HEK293 (cell line): Measurements from ENCODE around the gene PSMA7.
A peak's percentile ranks its signal among the peaks of the same experiment; 100 is the strongest.

Source experiments
- AEBP2 ChIP-seq: fragments of 450-650 bp; formaldehyde crosslinking; IDR thresholded peaks from 2 replicates; pipeline ENCODE4 v1.5.1; 2016; ENCODE audit warnings: missing biosample characterization, missing genetic modification characterization, borderline replicate concordance
- GLI4 ChIP-seq: fragments of 450-650 bp; formaldehyde crosslinking; IDR thresholded peaks from 2 replicates; pipeline ENCODE4 v1.5.1; 2016; ENCODE audit warnings: missing biosample characterization, missing genetic modification characterization
- HOXD13 ChIP-seq: sonication (generic); formaldehyde crosslinking; IDR thresholded peaks from 2 replicates; pipeline ENCODE4 v1.8.0; 2022; ENCODE audit warnings: missing genetic modification reagents, borderline replicate concordance
- KLF17 ChIP-seq: fragments of 450-650 bp; formaldehyde crosslinking; IDR thresholded peaks from 2 replicates; pipeline ENCODE4 v1.5.1; 2016; ENCODE audit warnings: missing biosample characterization, missing genetic modification characterization
- KLF9 ChIP-seq: fragments of 450-650 bp; formaldehyde crosslinking; IDR thresholded peaks from 2 replicates; pipeline ENCODE4 v1.5.1; 2016; ENCODE audit warnings: missing biosample characterization, missing genetic modification characterization, low read depth
- MYNN ChIP-seq: fragments of 450-650 bp; formaldehyde crosslinking; IDR thresholded peaks from 2 replicates; pipeline ENCODE4 v1.5.1; 2016; ENCODE audit warnings: missing biosample characterization, missing genetic modification characterization, borderline replicate concordance
- TRIM28 ChIP-seq: IDR thresholded peaks from 2 replicates; pipeline ENCODE4 v1.6.1; 2011; ENCODE audit warnings: low read length, control low read depth, borderline replicate concordance
- ZBTB1 ChIP-seq: fragments of 450-650 bp; formaldehyde crosslinking; IDR thresholded peaks from 2 replicates; pipeline ENCODE4 v1.5.1; 2016; ENCODE audit warnings: missing biosample characterization, missing genetic modification characterization
- ZBTB26 ChIP-seq: fragments of 450-650 bp; formaldehyde crosslinking; optimal IDR thresholded peaks from 2 replicates; pipeline ENCODE3; 2016; ENCODE audit warnings: missing biosample characterization, mild to moderate bottlenecking, missing genetic modification characterization
- ZBTB44 ChIP-seq: fragments of 450-650 bp; IDR thresholded peaks from 2 replicates; pipeline ENCODE4 v1.5.1; 2018; ENCODE audit warnings: missing biosample characterization, mild to moderate bottlenecking, missing genetic modification characterization
- ZFHX2 ChIP-seq: fragments of 450-650 bp; formaldehyde crosslinking; conservative IDR thresholded peaks from 2 replicates; pipeline ENCODE4 v1.5.1; 2016; ENCODE audit warnings: missing biosample characterization, missing genetic modification characterization
- ZIC2 ChIP-seq: fragments of 450-650 bp; formaldehyde crosslinking; IDR thresholded peaks from 2 replicates; pipeline ENCODE4 v1.5.1; 2016; ENCODE audit warnings: missing biosample characterization, missing genetic modification characterization
- ZNF157 ChIP-seq: fragments of 450-650 bp; formaldehyde crosslinking; IDR thresholded peaks from 2 replicates; pipeline ENCODE4 v1.5.1; 2016; ENCODE audit warnings: missing biosample characterization, missing genetic modification characterization
- ZNF16 ChIP-seq: fragments of 450-650 bp; formaldehyde crosslinking; IDR thresholded peaks from 2 replicates; pipeline ENCODE4 v1.5.1; 2016; ENCODE audit warnings: low read depth, missing biosample characterization, missing genetic modification characterization
- ZNF214 ChIP-seq: fragments of 450-650 bp; formaldehyde crosslinking; IDR thresholded peaks from 2 replicates; pipeline ENCODE4 v1.5.1; 2017; ENCODE audit warnings: missing biosample characterization, mild to moderate bottlenecking, missing genetic modification characterization, borderline replicate concordance
- ZNF26 ChIP-seq: fragments of 450-650 bp; formaldehyde crosslinking; IDR thresholded peaks from 2 replicates; pipeline ENCODE4 v1.5.1; 2016; ENCODE audit warnings: missing biosample characterization, missing genetic modification characterization
- ZNF302 ChIP-seq: fragments of 450-650 bp; formaldehyde crosslinking; IDR thresholded peaks from 2 replicates; pipeline ENCODE4 v1.5.1; 2016; ENCODE audit warnings: missing biosample characterization, missing genetic modification characterization, low read depth
- ZNF501 ChIP-seq: fragments of 450-650 bp; formaldehyde crosslinking; IDR thresholded peaks from 2 replicates; pipeline ENCODE4 v1.5.1; 2016; ENCODE audit warnings: missing biosample characterization, missing genetic modification characterization
- ZNF518A ChIP-seq: fragments of 450-650 bp; formaldehyde crosslinking; conservative IDR thresholded peaks from 2 replicates; pipeline ENCODE4 v1.5.1; 2016; ENCODE audit warnings: low read depth, missing biosample characterization, missing genetic modification characterization
- ZNF521 ChIP-seq: fragments of 450-650 bp; formaldehyde crosslinking; IDR thresholded peaks from 2 replicates; pipeline ENCODE4 v1.5.1; 2017; ENCODE audit warnings: missing biosample characterization, mild to moderate bottlenecking, missing genetic modification characterization
- ZNF548 ChIP-seq: fragments of 450-650 bp; formaldehyde crosslinking; IDR thresholded peaks from 2 replicates; pipeline ENCODE4 v1.5.1; 2016; ENCODE audit warnings: missing biosample characterization, missing genetic modification characterization
- ZNF596 ChIP-seq: fragments of 450-650 bp; IDR thresholded peaks from 2 replicates; pipeline ENCODE4 v1.5.0; 2018; ENCODE audit warnings: missing biosample characterization, mild to moderate bottlenecking, missing genetic modification characterization, moderate library complexity
- ZNF621 ChIP-seq: fragments of 450-650 bp; formaldehyde crosslinking; IDR thresholded peaks from 2 replicates; pipeline ENCODE4 v1.5.1; 2017; ENCODE audit warnings: missing biosample characterization, missing genetic modification characterization
- ZNF704 ChIP-seq: fragments of 450-650 bp; formaldehyde crosslinking; IDR thresholded peaks from 2 replicates; pipeline ENCODE4 v1.5.1; 2016; ENCODE audit warnings: missing biosample characterization, missing genetic modification characterization

PSMA7 gene

DNA sequence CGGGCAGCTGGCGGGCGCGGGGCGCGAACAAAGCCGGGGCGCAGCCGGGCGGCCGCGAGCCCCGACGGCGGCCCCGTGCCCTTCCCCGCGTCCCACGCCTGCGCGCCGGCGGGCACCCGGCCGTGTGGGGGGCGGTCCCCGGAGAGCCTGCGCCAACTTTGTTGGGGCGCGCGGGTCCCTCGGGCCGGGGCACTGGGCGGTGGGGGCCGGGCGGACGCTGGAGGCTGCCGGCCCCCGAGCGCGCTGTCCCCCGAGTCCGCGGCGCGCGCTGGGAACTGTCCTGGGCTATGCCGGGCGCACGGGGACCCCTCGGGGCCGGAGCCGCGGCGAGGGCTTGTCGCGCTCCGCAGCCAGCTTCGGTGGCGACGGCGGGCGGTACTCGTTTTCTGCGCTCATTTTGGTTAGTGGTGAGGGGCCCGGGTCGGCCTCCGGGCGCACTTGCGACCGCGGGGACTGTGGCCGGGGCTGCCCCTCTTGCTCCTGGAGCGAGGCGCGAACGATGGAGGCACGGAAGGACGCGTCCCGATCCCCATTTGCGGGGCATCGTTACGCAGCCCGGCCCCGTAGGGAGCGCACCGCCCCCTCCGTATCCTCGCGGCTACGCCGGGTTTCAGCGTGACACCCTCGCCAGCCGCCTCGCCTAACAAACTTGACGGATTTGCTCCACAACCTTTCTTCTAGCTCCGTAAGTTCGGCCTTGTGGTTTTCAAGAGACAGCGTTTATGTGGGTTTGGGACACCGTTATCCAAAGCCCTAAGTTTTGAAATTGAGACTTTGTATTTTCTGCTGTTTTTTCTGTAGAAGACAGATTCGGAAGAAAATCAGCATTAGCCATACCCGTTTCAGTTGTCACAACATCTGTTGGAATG, 997 bp upstream of the PSMA7 start (continued):
- TF ChIP-seq ZNF302 (tag by site-specific recombination), result no peak
- TF ChIP-seq ZNF621 (tag by site-specific recombination), result no peak
- peak; percentile 94 for TF ChIP-seq ZBTB26 (tag by site-specific recombination)
- TF ChIP-seq ZBTB44, result no peak
- TF ChIP-seq ZNF214 (tag by site-specific recombination), result no peak
- no peak for TF ChIP-seq ZNF704
- no peak for TF ChIP-seq ZNF157 (tag by site-specific recombination)
- no peak for TF ChIP-seq AEBP2
- no peak for TF ChIP-seq MYNN (tag by site-specific recombination)
- no peak; the same call in 1 of the 2 replicates for TF ChIP-seq ZFHX2 (tag by site-specific recombination)
- no peak for TF ChIP-seq KLF17 (tag by site-specific recombination)
- TF ChIP-seq ZNF548 (tag by site-specific recombination), result no peak
- no peak for TF ChIP-seq ZNF596 (tag by site-specific recombination)
- TF ChIP-seq HOXD13 (CRISPR knock-in tag), result no peak
- TF ChIP-seq GLI4 (tag by site-specific recombination), result no peak
- no peak for TF ChIP-seq ZBTB1 (tag by site-specific recombination)
- TF ChIP-seq KLF9, result peak; percentile 73
- peak; percentile 21; the same call in 1 of the 2 replicates for TF ChIP-seq ZIC2 (tag by site-specific recombination)
- no peak for TF ChIP-seq ZNF16 (tag by site-specific recombination)
- TF ChIP-seq ZNF521 (tag by site-specific recombination), result no peak
- no peak for TF ChIP-seq ZNF26 (tag by site-specific recombination)
- TF ChIP-seq TRIM28, result no peak
- TF ChIP-seq ZNF501 (tag by site-specific recombination), result no peak
- no peak for TF ChIP-seq ZNF518A
